Transverse colon (tissue), 3 donors: ENCODE measurements around the gene STK40.

ENCODE experiments used
- POLR2A ChIP-seq: fragments of 450-650 bp; IDR thresholded peaks from one replicate; pipeline ENCODE4 v1.6.1; 2016; ENCODE audit warnings: antibody characterized with exemption, mild to moderate bottlenecking, moderate library complexity
- TF ChIP-seq, protein P1 (sequence below), 5 experiments: fragments of 200-600 bp in 3 of 5; fragments of 450-650 bp in 2 of 5; sonication (generic) in 3 of 5; IDR thresholded peaks; 1 replicate in 2 of 5; 2 replicates in 3 of 5; pipeline ENCODE4 v1.5.1; 2016 to 2017; ENCODE audit warnings: antibody characterized with exemption in 5 of 5, inconsistent platforms in 3 of 5, mild to moderate bottlenecking in 2 of 5, moderate library complexity in 1 of 5

DNA sequence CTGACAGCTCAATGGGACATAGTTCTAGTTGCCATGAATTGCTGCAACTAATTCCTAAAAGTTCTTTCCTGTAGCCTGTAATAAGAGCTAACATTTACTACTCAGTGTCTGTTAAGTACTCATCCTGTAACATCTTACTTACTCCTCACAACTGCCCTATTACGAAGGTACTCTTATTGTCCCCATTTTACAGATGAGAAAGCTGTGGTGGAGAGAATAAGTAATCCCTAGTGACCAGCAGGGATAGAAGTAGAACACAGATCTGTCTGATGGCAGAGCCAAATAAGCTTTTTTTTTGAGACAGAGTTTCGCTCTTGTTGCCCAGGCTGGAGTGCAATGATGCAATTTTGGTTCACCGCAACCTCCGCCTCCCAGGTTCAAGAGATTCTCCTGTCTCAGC is 3.1 kb downstream of the STK40 start:
- TF ChIP-seq, protein P1, sequence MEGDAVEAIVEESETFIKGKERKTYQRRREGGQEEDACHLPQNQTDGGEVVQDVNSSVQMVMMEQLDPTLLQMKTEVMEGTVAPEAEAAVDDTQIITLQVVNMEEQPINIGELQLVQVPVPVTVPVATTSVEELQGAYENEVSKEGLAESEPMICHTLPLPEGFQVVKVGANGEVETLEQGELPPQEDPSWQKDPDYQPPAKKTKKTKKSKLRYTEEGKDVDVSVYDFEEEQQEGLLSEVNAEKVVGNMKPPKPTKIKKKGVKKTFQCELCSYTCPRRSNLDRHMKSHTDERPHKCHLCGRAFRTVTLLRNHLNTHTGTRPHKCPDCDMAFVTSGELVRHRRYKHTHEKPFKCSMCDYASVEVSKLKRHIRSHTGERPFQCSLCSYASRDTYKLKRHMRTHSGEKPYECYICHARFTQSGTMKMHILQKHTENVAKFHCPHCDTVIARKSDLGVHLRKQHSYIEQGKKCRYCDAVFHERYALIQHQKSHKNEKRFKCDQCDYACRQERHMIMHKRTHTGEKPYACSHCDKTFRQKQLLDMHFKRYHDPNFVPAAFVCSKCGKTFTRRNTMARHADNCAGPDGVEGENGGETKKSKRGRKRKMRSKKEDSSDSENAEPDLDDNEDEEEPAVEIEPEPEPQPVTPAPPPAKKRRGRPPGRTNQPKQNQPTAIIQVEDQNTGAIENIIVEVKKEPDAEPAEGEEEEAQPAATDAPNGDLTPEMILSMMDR (IDR thresholded peaks at IDR 0.05): no peak
- TF ChIP-seq POLR2A: no peak
